SK-N-MC (cell line): Measurements from ENCODE around the gene CGNL1.

Experiments used
- DNase-seq: peaks from one replicate; pipeline ENCODE4 v3.0.0-alpha.2; 2011; ENCODE audit warnings: low read depth, low spot score
- H3K27ac ChIP-seq: fragments of 200-600 bp; sonication (generic); 2 replicates; pipeline ENCODE4 v1.5.1; 2016; ENCODE audit warnings: mixed run types
- H3K36me3 ChIP-seq: fragments of 200-600 bp; sonication (generic); 2 replicates; pipeline ENCODE4 v1.6.1; 2017; ENCODE audit warnings: antibody characterized with exemption, low read length, mixed read lengths; ENCODE audit not compliant: insufficient read depth
- H3K4me3 ChIP-seq: fragments of 200-600 bp; sonication (generic); 2 replicates; pipeline ENCODE4 v1.5.1; 2016
- H3K9ac ChIP-seq: fragments of 200-600 bp; sonication (generic); 2 replicates; pipeline ENCODE4 v1.8.0; 2017; ENCODE audit warnings: mixed run types, mixed read lengths; ENCODE audit not compliant: insufficient read length
- H3K9me3 ChIP-seq: fragments of 200-600 bp; sonication (generic); 2 replicates; pipeline ENCODE4 v1.6.1; 2017; ENCODE audit warnings: low read depth, mild to moderate bottlenecking, antibody characterized with exemption, low read length, moderate library complexity, mixed read lengths
- EZH2 ChIP-seq: fragments of 200-600 bp; sonication (generic); IDR thresholded peaks from one replicate; pipeline ENCODE4 v1.6.1; 2017; ENCODE audit warnings: antibody characterized with exemption
- FOXP2 ChIP-seq: optimal IDR thresholded peaks from 2 replicates; pipeline ENCODE3; 2011; ENCODE audit warnings: mild to moderate bottlenecking, moderate library complexity; ENCODE audit not compliant: insufficient read depth; ENCODE audit errors: extremely low read length, control extremely low read depth
- POLR2AphosphoS5 ChIP-seq: IDR thresholded peaks from 2 replicates; pipeline ENCODE4 v1.6.1; 2012; ENCODE audit warnings: mild to moderate bottlenecking, low read depth, low read length, borderline replicate concordance

The CGNL1 gene

GRCh38 chr15:57335293-57335715 lies 41.0 kb upstream of the CGNL1 start:
- TF ChIP-seq EZH2 = no peak
- no peak for TF ChIP-seq FOXP2
- no peak for TF ChIP-seq POLR2AphosphoS5
- H3K36me3 ChIP-seq = no peaks in the 10 kb centered on the region
- no peak for DNase-seq
- no peak overlapping the region for H3K9ac ChIP-seq
- H3K4me3 ChIP-seq = no peak overlapping the region
- H3K27ac ChIP-seq = no peak overlapping the region
- H3K9me3 ChIP-seq = no peaks in the 10 kb centered on the region

- H3K4me3 ChIP-seq = no peak overlapping the region
- no peak overlapping the region for H3K9ac ChIP-seq
- no peaks in the 10 kb centered on the region for H3K9me3 ChIP-seq
- no peak for TF ChIP-seq EZH2
- TF ChIP-seq FOXP2 = no peak
- TF ChIP-seq POLR2AphosphoS5 = no peak
- no peaks in the 10 kb centered on the region for H3K36me3 ChIP-seq
- DNase-seq = no peak
- H3K27ac ChIP-seq = no peak overlapping the region
Observed at GRCh38 chr15:57335719-57336118, 40.6 kb upstream of the CGNL1 start.

GRCh38 chr15:57337868-57338411 lies 38.4 kb upstream of the CGNL1 start:
- Histone ChIP-seq H3K4me3 (no peak overlapping the region), H3K27ac (no peak overlapping the region), H3K9ac (no peak overlapping the region), H3K36me3 (no peaks in the 10 kb centered on the region), H3K9me3 (no peaks in the 10 kb centered on the region)
- no peak for DNase-seq
- no peak for TF ChIP-seq EZH2
- no peak for TF ChIP-seq FOXP2
- no peak for TF ChIP-seq POLR2AphosphoS5

- Histone ChIP-seq H3K27ac (no peak overlapping the region), H3K36me3 (no peaks in the 10 kb centered on the region), H3K9me3 (no peaks in the 10 kb centered on the region), H3K4me3 (no peak overlapping the region), H3K9ac (no peak overlapping the region)
- TF ChIP-seq POLR2AphosphoS5 (no peak), FOXP2 (no peak), EZH2 (no peak)
- no peak for DNase-seq
Observed at GRCh38 chr15:57339321-57339720, 37.0 kb upstream of the CGNL1 start.

- no peaks in the 10 kb centered on the region for H3K36me3 ChIP-seq
- no peak for TF ChIP-seq FOXP2
- no peak for TF ChIP-seq POLR2AphosphoS5
- no peak for TF ChIP-seq EZH2
- H3K9me3 ChIP-seq = no peaks in the 10 kb centered on the region
Observed at GRCh38 chr15:57340682-57341259, 35.5 kb upstream of the CGNL1 start.

GRCh38 chr15:57343048-57343447 lies 33.3 kb upstream of the CGNL1 start:
- no peak for DNase-seq
- TF ChIP-seq POLR2AphosphoS5 (no peak), EZH2 (no peak), FOXP2 (no peak)
- Histone ChIP-seq H3K27ac (no peak overlapping the region), H3K36me3 (no peaks in the 10 kb centered on the region), H3K9me3 (no peaks in the 10 kb centered on the region), H3K9ac (no peak overlapping the region), H3K4me3 (no peak overlapping the region)

More at GRCh38 chr15:57340682-57341259, 35.5 kb upstream of the CGNL1 start:
- Histone ChIP-seq H3K27ac (no peak overlapping the region), H3K4me3 (no peak overlapping the region), H3K9ac (no peak overlapping the region)
- no peak for DNase-seq

- TF ChIP-seq FOXP2 = no peak
- no peak for TF ChIP-seq EZH2
- no peak for TF ChIP-seq POLR2AphosphoS5
- Histone ChIP-seq H3K4me3 (no peak overlapping the region), H3K27ac (no peak overlapping the region), H3K36me3 (no peaks in the 10 kb centered on the region), H3K9ac (no peak overlapping the region), H3K9me3 (no peaks in the 10 kb centered on the region)
- DNase-seq = no peak
Observed at GRCh38 chr15:57343498-57343897, 32.8 kb upstream of the CGNL1 start.

GRCh38 chr15:57344282-57344681 lies 32.0 kb upstream of the CGNL1 start:
- Histone ChIP-seq H3K27ac (no peak overlapping the region), H3K9me3 (no peaks in the 10 kb centered on the region), H3K36me3 (no peaks in the 10 kb centered on the region), H3K9ac (no peak overlapping the region), H3K4me3 (no peak overlapping the region)
- TF ChIP-seq EZH2 (no peak), POLR2AphosphoS5 (no peak), FOXP2 (no peak)
- no peak for DNase-seq

GRCh38 chr15:57345584-57345983 lies 30.7 kb upstream of the CGNL1 start:
- no peak overlapping the region for H3K9ac ChIP-seq
- H3K4me3 ChIP-seq = no peak overlapping the region
- H3K36me3 ChIP-seq = no peaks in the 10 kb centered on the region
- TF ChIP-seq FOXP2 (no peak), POLR2AphosphoS5 (no peak), EZH2 (no peak)
- H3K9me3 ChIP-seq = no peaks in the 10 kb centered on the region
- H3K27ac ChIP-seq = no peak overlapping the region
- no peak for DNase-seq
